Glomerular endothelial cell (primary cell): ENCODE measurements around the gene CHD9NB. TPM values are rescaled to one million over a fixed set of nuclear protein-coding genes. Genes with fewer than 3 reads are reported as not detected.

Experiments used
- DNase-seq: peaks from one replicate; pipeline ENCODE4 v3.0.0-alpha.2; 2011; ENCODE audit warnings: low read depth, low spot score; ENCODE audit errors: extremely low read depth
- total RNA-seq: library from RNA; depleted of rRNA; stranded (reverse); fragments of >200 nt; gene quantifications from 2 replicates; pipeline ENCODE4 v1.2.3, GENCODE V29; 2015

CHD9NB gene
- total RNA-seq = 2.7 and 3.2 TPM in 2 replicates

DNA sequence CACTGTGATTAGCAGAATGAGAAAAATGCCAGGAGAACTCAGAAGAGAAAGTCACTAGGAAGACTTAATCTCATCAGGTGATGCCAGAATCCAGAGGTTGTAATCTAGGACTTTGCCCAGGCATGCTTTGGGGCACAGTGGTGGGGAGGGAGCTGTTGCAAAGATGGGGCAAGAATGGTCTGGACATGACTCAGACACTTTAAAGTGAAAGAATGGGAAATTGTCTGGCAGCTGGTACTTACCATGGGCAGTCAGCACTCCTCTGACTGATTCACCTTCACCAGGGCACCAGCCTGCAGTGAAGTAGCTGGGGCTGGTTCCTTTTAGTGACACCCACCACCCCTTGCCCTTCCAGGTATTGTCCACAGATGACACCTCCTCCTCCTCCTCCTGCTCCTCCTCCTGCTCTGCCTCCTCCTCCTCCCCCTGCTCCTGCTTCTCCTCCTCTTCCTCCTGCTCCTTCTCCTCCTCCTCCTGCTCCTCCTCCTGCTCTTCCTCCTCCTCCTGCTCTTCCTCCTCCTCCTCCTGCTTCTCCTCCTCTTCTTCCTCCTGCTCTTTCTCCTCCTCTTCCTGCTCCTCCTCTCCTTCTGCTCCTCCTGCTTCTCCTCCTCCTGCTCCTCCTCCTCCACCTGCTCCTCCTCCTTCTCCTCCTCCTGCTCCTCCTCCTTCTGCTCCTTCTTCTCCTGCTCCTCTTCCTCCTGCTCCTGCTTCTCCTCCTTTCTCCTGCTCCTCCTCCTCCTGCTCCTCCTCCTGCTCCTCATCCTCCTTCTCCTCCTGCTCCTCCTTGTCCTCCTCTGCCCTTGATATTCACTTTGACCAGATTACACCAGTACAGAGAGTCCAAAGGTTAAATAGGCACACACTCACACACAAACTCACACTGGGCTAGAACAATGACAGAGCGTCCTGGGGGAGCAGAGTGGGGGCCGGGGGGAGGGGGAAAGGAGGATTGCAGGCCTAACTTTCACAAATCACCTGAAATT, at the start of gene CHD9NB:
Gene CHD9NB, minus strand, starts transcription at position 379 of the 983 bp plus-strand sequence. CDS start 8,739 bp downstream, outside the sequence.
- no peak for DNase-seq

DNA sequence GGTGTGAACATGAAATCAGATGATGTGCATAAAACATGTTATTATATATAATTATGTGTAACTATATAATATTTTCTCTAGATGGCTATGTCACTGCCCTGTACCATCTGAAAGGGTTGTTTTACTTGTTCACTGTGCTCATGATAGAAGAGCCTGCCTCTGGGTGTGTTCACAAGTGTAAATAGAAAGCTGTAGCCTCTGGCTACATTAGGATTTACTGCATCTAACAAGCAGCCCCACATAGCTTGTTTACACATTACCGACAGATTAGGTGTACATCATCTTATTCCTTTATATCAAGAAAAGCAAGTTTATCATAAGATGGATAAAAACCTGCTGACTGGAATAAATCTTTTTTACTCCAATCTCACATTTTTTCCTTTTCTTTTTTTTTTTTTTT, 48.2 kb upstream of the CHD9NB start:
- no peak for DNase-seq

DNA sequence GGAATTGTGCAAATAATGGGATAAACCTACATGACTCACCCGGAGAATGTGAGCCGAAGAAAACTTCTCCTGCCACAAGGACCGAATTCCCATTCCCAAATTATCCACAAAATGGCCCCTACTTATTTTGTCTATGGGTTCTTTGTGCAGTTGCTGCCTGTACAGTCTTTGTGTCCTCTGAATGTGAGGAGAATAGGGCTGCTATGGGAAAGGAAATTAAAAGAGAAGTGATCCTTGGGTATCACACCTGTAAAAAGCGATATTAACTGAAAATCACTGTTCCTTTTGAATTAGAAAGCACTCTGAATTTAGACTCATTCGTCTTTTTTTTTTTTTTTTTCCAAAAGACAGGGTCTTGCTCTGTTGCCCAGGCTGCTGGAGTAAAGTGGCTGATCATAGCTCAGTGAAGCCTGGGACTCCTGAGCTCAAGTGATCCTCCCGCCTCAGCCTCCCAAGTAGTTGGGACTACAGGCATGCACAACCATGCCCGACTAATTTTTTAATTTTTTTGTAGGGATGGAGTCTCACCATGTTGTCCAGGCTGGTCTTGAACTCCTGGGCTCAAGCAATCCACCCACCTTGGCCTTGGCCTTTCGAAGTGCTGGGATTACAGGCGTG, 47.5 kb upstream of the CHD9NB start:
- no peak for DNase-seq

DNA sequence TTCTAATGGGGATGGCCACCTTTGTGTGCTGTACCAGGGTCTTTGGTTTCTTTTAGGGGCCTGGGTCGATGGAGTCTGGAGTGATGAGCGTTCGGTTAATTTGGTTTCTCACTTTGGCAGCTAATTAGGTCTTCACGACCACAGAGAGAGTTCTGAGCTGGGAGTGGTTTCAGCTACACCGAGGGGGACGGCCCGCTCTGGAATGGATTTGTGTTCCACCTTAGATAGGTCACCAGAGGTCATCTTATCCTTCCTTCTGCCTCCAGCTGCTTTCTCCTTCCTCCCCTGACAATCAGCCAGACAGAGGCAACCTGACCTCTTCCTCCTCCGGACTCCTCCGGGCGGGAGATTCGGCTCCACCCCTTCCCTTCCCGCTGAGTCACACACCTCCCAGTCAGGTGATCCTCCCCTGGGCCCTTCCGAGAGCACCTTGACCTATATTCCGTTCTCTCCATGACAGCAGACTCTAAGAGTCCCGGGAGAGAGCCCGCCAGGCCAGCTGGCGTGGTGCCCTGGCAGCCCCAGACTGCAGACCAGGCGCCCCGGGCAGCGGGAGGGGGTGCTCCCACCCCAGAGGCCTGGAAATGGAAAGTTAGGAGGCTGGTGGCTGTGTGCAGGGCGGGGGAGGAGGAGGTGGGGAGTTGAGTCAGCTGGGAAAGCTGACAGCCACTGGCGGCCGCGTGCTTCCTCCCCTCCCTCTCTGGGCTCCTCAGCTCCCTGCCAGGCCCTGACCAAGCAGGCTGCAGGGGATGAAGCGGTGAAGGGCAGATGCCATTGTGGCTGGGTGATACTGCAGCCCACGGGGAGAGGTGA, 46.8 kb upstream of the CHD9NB start:
- no peak for DNase-seq

DNA sequence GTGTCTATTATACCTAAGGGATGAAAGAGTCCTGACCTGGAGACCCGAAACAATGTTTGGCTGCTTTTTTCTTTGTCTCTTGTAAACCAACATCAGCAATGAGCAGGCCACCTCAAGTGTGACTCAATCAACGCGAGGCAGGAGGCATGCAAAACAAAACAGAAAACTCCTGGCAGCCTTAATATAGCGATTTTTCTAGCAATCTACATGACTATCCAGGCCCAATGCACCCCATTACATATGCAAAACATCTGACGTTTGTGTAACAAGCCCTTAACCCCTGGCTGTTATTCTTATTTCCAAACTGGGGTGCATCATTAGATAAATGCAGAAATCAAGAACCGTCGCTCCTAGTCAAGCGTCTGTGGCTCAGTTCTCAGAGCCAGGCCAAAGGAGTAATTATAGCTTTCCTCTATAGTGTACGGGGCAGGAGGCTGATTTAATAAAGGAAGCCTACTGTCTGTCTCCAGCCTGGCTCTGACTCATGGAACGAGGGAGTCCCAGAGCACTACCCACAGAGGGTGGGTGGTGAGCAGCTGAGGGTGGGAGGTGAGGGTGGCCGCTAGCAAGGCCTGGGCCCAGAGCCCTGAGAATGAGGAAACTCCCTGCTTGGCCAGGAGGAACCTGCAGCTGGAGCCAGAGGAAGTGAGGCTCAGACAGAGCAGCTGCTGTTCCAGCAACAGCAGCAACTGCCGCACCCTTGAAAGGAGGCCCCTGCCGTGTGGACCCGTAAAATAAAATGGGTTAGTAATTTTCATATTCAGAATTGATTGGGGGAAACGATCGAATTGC, 46.0 kb upstream of the CHD9NB start:
- no peak for DNase-seq

DNA sequence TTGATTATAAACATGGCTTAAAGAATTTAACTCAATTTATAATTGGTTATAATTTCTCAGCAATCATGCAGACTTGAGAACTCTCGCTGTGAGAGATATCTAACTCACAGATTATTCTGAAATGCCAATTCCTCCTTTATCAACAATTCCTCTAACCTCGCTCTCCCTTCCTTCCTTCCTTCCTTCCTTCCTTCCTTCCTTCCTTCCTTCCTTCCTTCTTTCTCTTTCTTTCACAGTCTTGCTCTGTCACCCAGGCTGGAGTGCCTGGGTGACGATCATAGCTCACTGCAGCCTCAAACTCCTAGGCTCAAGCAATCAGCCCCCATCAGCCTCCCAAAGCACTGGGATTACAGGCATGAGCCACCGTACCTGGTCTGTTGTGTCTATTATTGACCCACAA, 44.5 kb upstream of the CHD9NB start:
- DNase-seq = no peak

DNA sequence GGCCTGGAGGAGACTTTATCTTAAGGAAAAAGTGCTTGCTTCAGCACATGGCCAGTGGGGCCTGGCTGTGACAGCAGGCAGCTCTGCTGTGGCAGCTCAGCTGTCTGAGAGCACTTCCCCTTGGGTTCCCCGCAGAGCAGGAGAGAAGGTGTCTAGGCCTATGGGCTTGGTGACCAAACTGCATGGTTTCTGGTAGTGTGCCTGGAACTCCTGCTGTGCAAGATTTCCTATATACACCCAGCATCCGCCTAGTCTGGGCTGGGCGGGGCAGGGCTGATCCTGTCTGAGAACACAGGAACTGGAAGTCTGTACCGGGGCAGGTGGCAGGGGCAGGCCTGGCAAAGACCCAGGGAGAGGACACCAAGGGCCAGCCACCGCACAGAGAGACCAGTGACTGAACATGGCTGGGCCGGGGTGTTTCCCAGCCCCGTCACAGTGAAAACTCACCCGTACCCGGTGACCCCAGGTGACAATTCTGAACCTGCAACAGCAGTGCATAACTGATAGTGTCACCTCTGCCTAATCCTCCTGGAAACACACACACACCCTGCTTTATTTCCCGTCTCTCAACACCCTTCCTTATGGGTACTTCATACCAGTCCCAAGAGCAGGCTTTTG, 41.4 kb upstream of the CHD9NB start:
- DNase-seq = no peak

DNA sequence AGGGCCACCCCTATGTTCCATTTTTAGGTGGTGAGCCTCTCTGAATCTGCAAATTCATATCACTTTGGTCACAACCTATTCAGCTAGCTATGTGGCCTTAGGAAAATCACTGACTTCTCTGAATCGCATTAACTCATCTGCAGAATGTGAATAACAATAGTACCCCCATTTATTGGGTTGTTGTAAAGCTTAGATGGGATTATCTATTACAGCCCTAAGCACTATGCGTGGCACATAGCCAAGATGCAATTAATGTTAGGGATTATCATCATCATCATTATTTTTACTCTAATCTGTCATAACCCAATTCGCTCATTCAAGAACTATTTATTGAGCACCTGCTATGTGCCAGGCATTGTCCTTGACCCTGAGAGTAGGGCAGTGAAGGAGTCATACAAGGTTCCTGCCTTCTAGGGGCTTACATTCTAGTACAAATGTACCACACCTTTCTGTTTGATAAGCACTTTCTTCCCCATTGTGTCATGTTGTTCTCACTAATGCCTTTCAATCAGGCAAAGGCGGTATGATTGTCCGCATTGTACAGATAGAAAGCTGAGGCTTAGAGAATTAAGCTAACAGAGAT, 40.6 kb upstream of the CHD9NB start:
- no peak for DNase-seq

DNA sequence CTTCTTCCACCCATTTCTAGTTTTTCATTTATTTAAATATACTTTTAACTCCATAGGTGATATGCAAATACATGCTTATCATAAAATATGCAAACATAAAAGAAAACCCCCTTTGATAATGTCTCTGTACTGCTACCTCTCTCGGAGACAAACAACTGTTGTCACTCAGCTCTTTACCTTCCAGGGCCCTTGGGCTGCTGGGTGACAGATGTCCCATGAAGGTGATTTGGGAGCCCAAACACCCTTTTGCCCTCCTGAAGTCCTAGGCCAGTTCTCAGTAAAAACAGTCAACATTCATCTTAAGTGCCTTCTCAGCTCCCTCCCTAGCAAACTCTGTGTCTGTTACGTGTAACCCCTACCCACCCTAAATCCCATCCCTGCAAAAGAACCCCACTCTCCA, 39.6 kb upstream of the CHD9NB start:
- no peak for DNase-seq

DNA sequence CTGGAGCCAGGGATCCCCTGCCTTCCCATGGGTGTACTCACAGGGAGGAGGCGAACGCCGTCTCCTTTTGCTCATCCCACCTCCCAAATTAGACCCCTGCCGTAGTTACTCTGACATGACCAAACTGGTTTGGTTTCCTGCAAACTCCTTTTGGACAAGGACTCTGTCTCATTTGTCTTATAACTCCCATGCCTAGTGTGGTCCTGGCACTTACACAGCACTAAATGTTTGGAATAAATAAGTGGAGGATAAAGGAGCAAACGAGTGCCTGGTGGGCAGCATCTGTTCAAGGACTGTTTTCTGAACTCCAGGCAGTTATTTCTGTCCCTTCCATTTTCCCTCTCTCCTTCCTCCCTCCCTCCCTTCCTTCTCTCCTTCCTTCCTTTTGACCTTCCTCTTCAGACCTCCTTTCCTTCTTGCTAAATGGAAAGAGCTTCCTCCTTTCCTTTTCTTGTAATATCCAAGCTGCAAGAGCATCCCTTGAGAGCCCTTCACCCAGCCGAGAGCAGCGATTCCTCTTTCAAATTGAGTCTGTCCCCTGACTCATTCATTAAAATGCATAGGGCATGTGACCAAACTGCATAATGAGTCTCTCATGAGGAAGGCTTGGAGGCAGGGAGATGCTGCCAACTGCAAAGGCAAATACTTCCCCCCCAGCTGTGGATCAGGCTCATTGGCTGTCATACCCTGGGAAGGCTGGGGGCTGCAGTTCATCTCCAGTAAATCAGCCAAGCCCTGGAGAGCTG, 38.9 kb upstream of the CHD9NB start:
- DNase-seq = no peak

DNA sequence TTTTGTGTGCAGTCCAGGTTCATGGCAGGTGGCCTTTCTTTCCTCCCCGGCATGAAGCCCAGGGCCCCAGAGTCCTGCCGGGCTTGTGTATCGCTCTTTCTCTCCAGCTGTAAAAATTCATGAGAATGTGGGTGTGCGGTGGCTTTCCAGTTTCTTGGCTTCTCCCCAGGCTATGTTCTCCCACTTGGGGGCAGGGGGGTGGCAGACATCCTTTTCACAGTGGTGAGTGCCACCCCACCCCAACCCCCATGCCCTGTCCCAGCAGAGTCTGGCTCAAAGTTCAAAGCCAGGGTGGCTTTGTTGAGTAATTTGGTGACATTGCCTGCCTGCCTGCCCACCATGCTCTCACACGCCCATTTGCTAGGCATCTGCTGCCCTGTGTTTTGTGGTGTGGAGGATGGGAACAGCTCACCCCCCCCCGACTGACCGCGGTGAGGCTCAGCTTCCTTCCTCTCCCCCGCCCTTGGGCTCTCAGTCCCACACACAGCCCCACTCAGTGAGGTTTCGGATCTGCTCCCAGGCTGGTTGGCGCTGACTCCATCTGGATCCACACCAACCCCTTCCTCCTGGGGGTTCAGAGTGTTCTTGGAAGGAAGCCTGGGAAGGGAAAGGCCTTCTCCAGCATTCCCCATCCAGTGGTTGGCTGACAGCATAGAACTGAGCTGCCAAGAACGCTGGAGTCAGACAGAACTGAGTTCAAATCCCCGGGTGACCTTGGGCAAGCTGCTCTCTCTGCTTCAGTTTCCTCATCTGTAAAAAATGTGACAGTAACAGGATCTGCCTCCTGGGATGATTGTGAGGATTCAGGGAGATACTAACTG, 38.1 kb upstream of the CHD9NB start:
- peak; percentile 75 for DNase-seq

DNA sequence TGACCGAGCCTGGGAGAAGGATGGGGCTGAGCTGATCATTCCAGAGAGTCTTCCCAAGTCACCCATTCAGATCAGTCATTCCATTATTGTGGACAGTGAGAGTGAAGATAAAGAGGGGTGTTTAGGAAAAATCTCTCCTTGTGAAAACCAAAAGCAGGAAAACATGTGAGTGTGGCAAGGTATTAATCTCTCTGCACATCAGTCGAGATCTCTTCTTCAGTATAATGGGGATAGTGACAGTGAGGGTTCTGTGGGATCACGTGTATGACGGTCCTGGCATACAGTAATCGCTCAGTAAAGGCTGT, 37.5 kb upstream of the CHD9NB start:
- no peak for DNase-seq

DNA sequence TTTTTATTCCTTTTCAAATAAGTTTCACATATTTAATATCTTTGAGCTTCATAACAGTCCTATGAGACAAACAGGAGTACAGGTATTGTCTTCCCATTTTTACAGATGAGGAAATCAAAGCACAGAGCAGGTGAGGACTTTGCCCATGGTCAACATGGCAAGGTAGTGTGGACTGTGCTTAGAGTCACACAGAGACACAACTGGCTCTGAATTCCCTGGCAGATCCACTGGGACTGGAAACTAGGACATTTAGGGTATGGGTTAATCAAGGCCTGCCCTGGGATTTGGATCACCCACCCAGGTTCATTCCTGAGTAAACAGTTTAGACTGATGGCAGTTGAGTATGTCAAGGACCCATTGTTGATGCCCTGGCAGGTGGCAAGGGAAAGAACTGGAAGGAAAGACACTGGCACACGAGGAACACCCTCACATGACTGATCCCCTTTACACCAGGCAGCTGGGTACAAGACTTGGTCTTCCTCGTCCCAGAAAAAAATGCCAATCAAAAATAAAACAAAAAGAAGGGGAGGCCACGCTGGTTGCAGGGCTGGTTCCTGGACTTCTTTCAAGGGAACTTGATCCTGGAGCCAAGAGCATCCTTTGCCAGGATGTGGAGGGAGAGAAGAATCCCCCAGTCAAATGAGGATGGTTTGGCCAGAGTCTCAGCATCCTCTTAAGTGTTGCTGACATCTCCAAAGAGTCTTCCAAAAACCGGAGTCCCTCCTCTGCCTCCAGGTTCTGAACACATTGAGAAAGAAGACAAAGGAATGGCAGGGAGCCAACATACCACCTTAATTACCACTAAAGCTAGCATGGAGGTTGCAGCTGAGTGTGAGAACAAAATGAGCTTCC, 37.0 kb upstream of the CHD9NB start:
- DNase-seq = no peak

DNA sequence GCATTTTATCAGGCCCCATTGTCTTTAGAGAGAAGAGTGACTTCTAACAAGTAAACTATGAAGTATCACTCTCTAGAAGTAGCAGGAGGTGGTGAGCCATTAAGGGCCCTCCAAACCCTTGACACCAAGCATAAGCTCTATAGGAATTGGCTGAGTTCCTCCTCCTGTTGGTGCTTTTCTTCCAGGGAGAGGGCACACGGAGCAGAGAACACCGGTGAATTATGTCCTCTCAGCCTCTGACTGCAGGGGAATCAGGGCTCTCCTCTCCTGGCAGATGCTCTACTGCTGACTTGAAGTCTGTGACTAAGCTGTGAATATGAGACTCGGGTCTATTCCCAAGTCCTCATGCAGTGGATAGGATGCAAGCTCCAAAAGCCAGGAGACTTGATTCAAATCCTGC, 34.4 kb upstream of the CHD9NB start:
- DNase-seq = no peak

DNA sequence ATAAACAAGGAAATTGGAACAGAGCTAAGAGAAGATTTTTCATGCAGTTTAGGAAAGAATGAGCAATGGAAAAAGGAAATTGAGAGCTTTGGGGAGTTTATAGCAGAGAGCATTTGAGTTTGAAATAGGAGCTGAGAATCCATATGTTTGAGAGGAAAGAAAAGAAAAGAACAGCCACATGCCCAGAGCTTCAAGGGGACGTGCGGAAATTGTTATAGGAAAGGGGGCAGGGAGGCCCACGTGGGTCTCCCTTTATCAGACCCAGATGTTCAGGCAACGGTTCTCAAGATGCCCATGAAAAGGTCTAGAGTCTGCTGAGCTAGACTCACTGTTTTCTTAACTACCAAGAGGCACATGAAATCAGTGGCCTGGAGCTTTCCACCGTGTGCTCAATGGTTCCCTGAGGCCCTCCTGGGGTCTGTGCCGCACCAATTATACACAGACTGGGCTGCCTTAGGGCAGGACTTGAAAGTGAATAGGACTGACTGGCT, 33.3 kb upstream of the CHD9NB start:
- DNase-seq = no peak

DNA sequence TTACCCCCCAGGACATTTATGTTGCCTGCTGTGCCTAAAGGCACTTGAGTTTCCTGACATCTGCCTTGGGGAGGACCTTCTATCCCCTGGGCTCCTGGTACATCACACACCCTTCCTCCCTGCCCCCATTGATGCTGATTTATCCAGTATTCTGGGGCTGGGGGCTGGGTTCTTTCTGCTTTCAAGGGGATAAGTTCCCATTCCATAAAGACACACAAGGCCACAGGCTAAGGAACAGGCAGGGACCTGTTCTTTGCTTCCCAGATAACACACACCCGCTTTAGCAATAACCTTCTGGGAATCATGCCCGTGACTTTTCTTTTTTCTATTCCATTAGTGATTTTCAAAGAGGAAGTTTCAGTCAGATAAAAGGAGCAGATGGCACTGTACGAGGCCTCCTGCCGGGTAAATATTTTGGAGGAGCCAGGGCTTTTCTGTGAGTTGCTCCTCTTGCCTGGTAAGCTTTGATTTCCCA, 32.7 kb upstream of the CHD9NB start:
- DNase-seq = no peak

DNA sequence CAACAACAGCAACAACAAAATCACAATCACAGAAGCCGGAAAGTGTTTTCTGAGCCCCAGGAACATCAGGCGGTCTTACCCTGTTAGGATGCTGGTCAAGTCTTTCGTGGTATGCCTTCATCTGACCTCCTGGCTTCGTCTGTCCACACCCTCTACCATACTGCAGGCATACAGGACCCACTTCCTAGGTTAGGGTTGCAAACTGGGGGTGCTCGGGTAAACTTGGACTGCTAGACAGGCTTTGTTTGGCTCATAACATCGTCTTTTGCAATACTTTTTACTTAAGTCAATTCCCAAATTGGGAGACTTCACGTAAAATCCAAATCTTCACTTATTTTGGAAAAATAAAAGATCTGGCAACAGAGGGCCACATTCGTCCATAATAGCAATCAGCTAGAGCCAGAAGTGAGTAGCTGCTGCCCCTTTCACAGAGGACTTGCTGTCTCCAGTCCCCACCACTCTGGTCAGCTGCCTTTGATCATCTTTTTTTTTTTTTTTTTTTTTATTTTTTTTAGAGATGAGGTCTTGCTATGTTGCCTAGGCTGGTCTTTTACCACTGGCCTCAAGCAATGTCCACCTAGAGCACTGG, 32.1 kb upstream of the CHD9NB start:
- no peak for DNase-seq
